Stimulated activated CD4-positive, alpha-beta T cell treated with anti-CD3 and anti-CD28 coated beads, Interleukin-12 subunit alpha, Interleukin-12 subunit beta, amount 100 ng/mL, for 24 hours (primary cell): ENCODE data around the gene CAMSAP1.
"Not testable (repeated sequence)": the region's sequence is repeated elsewhere in the genome, so short reads cannot be mapped to it uniquely, and the experiment has no call there.

Source experiments
- DNase-seq, 2 experiments: peaks; one replicate each; pipeline ENCODE4 v3.0.0-alpha.2; 2020; ENCODE audit warnings: low read depth in 2 of 2

The CAMSAP1 gene

GRCh38 chr9:135898634-135899407 lies 8.5 kb downstream of the CAMSAP1 start:
- DNase-seq, result no peak

DNA sequence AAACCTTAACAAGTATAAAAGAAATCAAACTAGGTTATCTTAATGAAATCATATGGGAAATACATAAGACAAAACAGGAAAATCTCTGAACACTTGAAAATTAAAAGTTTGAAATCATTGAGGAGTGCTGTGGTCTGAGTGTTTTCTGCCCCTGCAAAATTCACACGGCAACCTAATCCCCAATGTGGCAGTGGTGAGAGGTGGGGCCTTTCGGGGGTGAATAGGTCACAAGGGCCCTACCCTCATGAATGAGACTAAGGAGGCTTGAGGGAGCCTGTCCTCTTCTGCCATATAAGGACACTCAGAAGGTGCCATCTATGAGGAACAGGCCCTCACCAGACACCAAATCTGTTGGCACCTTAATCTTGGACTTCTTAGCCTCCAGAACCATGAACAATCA lies 10.7 kb downstream of the CAMSAP1 start:
- DNase-seq, result no peak

DNA sequence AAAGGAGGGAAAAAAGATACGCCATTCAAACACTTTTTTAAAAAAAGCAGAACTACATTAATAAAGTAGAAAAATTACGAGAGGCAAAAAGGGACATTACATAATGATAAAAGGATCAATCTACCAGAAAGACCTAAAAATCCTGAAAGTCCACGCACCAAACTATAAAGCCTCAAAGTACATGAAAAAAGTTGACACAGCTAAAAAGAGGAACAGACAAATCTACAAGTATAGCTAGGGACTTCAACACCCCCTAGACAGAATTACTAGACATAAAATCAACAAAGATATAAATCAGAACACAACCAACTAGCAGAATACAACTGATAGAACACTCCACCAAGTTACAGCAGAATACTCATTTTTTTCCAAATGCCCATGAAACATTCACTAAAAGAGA lies 11.1 kb downstream of the CAMSAP1 start:
- no peak for DNase-seq

DNA sequence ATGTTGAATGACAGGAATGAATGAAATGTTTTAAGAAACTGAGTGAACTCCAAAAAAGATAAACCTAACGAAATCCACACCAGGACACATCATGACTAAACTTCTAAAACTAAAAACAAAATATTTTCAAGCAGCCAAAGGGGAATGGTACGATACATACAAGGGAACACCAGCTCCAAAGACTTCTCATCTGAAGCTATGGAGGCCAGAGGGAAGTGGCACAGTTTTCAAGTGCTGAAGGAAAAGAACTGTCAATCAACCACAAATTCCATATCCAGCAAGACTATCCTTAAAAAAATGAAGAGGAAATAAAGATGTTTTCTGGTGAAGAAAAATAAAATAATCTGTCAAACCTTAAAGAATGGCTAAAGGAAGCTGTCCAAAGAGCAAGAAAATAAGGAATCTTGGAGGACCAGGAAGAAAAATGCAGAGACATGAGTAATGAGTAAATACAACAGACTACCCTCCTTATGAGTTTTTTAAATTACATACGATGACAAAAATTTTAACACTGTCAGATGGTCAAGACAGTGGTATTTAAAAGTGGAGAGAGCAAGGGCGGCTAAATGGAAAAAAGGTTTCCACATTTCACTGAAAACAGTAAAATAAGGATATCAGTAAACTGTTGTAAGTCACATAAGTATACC lies 12.0 kb downstream of the CAMSAP1 start:
- no peak for DNase-seq

- DNase-seq, result no peak
Measured at GRCh38 chr9:135893104-135893503, 14.2 kb downstream of the CAMSAP1 start.

DNA sequence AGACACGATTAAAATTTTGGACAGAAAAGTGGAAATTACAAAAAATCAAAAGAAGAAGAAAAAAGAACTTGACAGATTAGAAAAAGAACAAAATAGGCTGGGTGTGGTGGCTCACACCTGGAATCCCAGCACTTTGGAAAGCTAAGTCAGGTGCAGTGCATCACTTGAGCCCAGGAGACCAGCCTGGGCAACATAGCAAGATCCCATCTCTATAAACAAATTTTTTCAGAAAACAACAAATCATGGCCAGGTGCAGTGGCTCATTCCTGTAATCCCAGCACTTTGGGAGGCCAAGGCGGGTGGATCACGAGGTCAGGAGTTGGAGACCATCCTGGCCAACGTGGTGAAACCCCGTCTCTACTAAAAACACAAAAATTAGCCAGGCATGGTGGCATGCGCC lies 15.0 kb downstream of the CAMSAP1 start:
- DNase-seq, result not testable (repeated sequence)

DNA sequence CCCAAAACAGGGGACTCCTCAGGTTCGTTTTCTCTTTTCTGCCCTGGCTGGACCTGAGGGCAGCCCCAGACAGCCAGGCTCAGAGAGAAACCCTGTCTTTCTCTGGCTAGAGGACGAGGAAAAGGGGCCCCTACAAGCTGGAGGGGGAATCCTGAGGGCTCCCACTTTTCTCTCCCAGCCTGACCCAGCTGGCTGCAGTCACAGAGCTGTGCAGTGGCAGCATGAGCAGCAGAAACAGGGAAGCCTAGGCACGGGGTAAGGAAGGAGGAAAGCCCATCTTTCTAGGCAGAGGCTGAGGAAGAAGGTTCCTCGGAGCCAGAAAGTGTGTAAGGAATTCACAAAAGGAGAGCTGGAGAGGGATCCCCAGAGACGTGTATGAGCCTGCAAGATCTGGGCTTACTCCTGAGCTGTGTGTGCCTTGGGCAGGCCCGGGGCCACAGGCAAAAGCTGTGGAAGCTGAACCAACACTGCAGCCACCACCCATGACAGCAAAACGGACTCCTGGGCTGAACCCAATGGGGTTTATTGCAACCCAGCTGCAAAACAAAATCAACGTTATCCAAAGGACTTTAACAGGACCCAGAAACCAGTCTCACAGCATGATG lies 16.2 kb downstream of the CAMSAP1 start:
- no peak for DNase-seq

DNA sequence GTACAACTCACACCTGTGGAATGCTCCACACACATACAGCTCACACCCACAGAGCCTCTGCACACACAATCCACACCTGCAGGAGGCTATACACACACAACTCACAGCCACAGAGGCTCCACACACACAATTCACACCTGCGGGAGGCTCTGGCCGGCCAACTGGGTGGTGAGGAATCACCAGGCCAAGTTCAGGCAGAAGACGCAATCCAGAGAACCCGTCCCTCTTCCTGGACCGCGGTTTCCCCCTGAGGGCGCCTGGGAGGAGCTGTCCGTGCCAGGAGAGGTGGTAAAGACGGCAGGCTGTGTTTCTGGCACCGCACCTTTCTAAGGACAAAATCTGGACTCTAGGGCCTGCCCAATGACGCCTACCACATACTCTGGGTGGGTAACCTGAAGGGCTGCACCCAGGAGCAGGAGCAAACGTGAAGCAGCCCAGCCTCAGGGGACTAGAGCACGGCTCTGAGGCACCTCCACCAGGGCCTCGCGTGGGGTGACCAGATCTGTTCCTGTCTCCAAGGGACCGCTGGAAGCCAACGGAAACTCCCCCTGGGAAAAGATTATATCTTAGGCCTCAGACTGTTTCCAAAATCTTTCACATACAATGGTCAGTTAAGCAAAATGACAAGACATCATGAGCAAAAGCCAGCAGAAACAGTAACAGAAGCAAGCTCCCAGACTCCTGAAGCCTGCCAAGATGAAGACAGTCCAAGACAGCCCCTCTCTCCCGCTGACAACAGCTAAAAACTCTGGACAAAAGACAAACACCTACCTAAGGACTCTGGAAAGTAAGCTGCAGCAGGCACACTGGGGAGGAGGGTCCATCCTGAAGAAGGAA lies 16.9 kb downstream of the CAMSAP1 start:
- DNase-seq, result no peak

- no peak for DNase-seq
Measured at GRCh38 chr9:135889564-135890189, 17.7 kb downstream of the CAMSAP1 start.

DNA sequence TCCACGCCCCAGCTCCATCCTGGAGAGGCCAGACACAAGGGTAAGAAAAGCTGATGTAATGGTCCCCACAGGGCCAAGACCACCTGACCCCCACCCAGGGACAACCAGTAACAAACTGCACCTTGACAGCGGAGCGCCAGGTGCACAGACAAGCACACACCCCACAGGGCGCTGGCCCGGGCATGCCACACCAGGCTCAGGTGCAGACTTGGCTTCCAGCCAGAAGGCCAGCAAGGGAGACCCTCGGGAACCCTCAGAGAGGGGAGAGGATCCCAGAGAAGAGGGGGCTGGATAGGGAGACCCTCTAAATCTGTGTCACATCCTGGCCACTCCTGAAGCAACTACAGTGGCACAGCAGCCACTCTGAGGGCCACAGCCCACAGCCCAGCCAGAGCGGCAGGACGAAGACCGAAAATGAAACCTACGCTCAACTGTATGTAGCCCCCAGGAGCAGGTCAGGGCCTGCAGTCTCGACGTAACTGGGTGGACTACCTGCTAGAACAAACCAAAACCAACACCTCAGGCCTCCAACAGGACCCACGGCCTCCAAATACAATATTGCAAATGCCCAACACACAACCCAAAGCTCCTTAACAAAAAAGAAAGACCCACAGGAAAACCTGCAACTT lies 18.5 kb downstream of the CAMSAP1 start:
- DNase-seq, result no peak

- DNase-seq, result no peak
Measured at GRCh38 chr9:135888126-135888765, 19.1 kb downstream of the CAMSAP1 start.

- peak in 1 of 2 experiments; percentile 35 for DNase-seq
Measured at GRCh38 chr9:135887585-135888050, 19.7 kb downstream of the CAMSAP1 start.

- no peak for DNase-seq
Measured at GRCh38 chr9:135887021-135887507, 20.3 kb downstream of the CAMSAP1 start.

GRCh38 chr9:135886147-135886981 lies 21.0 kb downstream of the CAMSAP1 start:
- no peak for DNase-seq

DNA sequence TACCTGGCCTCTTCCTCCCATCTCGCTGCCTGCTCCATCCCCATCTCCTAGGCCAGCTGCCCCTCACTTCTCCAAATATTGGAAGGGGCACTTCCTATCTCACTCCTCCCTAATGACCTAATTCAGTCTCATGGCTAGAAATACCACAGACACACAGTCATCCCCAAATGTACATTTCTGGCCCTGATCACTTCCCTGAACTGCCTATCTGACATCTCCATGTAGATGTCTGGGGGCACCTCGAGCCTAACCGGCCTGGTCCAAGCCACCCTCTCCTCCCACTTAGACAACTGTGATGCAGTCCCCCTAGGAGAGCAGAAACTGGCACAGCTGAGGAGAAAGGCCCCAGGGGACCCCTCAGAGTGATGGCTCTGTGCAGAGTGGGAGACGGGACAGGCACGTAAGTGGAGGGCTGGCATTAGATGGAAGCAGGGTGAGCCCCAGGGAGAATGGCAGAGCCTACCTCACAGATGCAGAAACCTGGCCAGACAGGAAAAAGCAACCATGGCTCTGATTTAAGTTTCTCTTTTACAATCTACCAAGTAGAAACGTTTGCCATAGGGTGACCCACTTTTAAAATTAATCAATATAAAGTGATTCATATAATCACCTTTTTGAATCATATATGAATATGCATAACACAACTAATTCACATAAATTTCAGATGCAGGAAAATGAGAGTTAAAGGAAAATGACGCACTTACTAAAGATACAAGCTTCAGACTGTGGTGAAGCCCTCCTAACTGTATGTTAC lies 22.1 kb downstream of the CAMSAP1 start:
- no peak for DNase-seq

- DNase-seq, result no peak
Measured at GRCh38 chr9:135884328-135885035, 22.9 kb downstream of the CAMSAP1 start.

DNA sequence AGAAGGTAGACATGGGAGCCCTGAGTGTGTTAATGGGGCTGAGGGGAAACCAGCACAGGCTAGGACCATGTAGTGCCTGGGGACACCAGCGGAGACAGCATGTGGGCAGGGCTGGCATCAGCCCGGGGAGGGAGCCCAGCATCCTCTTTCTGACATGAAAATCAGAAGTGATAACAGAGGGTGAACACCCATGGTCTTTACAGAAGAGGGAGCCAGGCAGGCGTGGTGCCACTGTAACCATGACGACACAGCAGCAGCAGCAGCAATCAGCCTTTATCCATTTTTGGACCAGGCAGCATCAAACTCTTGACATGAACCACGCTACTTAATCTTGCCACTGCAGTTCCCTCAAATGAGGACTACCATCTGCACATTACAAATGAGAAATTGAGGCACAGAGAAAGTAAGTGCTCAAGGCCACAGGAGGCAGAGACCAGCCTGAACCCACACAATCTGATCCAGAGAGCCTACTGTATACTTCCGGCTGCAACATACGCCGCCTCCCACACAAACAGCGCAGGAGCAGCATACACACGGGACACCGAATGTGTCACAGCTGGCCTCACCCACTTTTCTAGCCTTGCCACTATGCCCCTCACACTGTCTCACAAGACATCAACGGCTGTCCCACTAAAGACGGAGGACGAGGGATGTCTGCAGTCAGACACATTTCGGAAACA lies 23.8 kb downstream of the CAMSAP1 start:
- DNase-seq, result no peak
